GM12878 (cell line): ENCODE results near the gene S1PR3.

Experiments used
- BCL3 ChIP-seq: IDR thresholded peaks from 2 replicates; pipeline ENCODE4 v1.6.1; 2011; ENCODE audit warnings: borderline replicate concordance, low read depth, mild to moderate bottlenecking, moderate library complexity, low read length; ENCODE audit not compliant: insufficient read depth, poor library complexity, severe bottlenecking
- CTCF ChIP-seq, 3 experiments: IDR thresholded peaks in 2 of 3; conservative IDR thresholded peaks in 1 of 3; 2 replicates each; pipeline ENCODE4 v1.5.1; 2011; ENCODE audit warnings: low read depth in 3 of 3, low read length in 3 of 3, mild to moderate bottlenecking in 3 of 3, control low read depth in 2 of 3, moderate library complexity in 2 of 3, inconsistent platforms in 1 of 3, mixed read lengths in 1 of 3; ENCODE audit not compliant: control insufficient read depth in 2 of 3, insufficient read depth in 1 of 3; ENCODE audit errors: extremely low read depth in 1 of 3
- EZH2 ChIP-seq: IDR thresholded peaks from 2 replicates; pipeline ENCODE4 v1.6.1; 2012; ENCODE audit warnings: low read depth, mild to moderate bottlenecking, control low read depth, inconsistent platforms, low read length, borderline replicate concordance; ENCODE audit not compliant: control insufficient read depth
- HCFC1 ChIP-seq: fragments of 150-350 bp; IDR thresholded peaks from 2 replicates; pipeline ENCODE4 v1.6.1; 2014; ENCODE audit warnings: low read length
- HSF1 ChIP-seq: fragments of 150-350 bp; IDR thresholded peaks from 2 replicates; pipeline ENCODE4 v1.6.1; 2014; ENCODE audit warnings: mild to moderate bottlenecking, low read depth, low read length
- KDM1A ChIP-seq: fragments of 200-600 bp; sonication (generic); IDR thresholded peaks from 2 replicates; pipeline ENCODE4 v1.6.1; 2016; ENCODE audit warnings: borderline replicate concordance
- RAD51 ChIP-seq: fragments of 450-650 bp; IDR thresholded peaks from 2 replicates; pipeline ENCODE4 v1.6.1; 2016; ENCODE audit warnings: moderate library complexity, mild to moderate bottlenecking, inconsistent platforms
- RELA ChIP-seq: fragments of 450-650 bp; IDR thresholded peaks from 2 replicates; pipeline ENCODE4 v1.8.0; 2014; ENCODE audit warnings: borderline replicate concordance; ENCODE audit not compliant: partially characterized antibody
- REST ChIP-seq: IDR thresholded peaks from 2 replicates; pipeline ENCODE4 v1.6.1; 2012; ENCODE audit warnings: mild to moderate bottlenecking, low read depth, low read length
- TAF1 ChIP-seq: IDR thresholded peaks from 2 replicates; pipeline ENCODE4 v1.6.1; 2011; ENCODE audit warnings: mild to moderate bottlenecking, low read depth, low read length, borderline replicate concordance
- ZNF384 ChIP-seq: IDR thresholded peaks from 2 replicates; pipeline ENCODE4 v1.6.1; 2012; ENCODE audit warnings: low read depth, mild to moderate bottlenecking, low read length, improper control_type of control experiment, borderline replicate concordance

- TF ChIP-seq CTCF (IDR thresholded peaks at IDR 0.05 in 2 of 3, conservative IDR thresholded peaks at IDR 0.05 in 1 of 3; ENCODE audit: control insufficient read depth in 2 of 3, extremely low read depth in 1 of 3, insufficient read depth in 1 of 3, low read depth in 3 of 3, low read length in 3 of 3) (no peak), REST (no peak), RAD51 (no peak), ZNF384 (no peak), HCFC1 (no peak), BCL3 (no peak), RELA (no peak), TAF1 (no peak), HSF1 (no peak), EZH2 (no peak), KDM1A (no peak)
Observed at GRCh38 chr9:89037346-89037745, 46.1 kb downstream of the S1PR3 start.
